GM19351 (cell line): Measurements from ENCODE around the gene CHN1.

ENCODE experiments used
- ATAC-seq: cut with Tn5 transposase; IDR thresholded peaks from one replicate; pipeline ENCODE4 v1.9.1; 2021; ENCODE audit warnings: mild to moderate bottlenecking, moderate library complexity; ENCODE audit not compliant: unreplicated experiment

CHN1 gene

GRCh38 chr2:174771631-174772471, 233.3 kb downstream of the CHN1 start:
- no peak for ATAC-seq

- no peak for ATAC-seq
Measured at GRCh38 chr2:174771136-174771535, 234.0 kb downstream of the CHN1 start.

DNA sequence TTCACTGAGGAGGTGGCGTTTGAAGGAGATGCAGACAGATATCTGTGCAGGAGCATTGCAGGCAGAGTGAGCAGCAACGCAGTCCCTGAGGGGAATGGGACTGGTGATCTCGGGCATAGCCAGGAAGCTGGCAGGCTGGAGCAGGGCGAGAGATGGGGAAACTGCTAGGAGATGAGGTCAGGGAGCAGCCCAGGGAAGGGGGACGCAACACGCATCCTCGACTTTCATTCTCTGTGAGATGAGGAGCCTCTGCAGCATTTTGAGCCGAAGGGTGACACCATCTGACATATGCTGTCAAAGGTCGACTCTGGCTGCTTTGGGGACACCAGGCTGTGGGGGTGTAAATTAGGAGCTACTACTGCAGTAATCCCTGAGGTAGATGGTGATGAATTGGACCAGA, 236.6 kb downstream of the CHN1 start:
- no peak for ATAC-seq

DNA sequence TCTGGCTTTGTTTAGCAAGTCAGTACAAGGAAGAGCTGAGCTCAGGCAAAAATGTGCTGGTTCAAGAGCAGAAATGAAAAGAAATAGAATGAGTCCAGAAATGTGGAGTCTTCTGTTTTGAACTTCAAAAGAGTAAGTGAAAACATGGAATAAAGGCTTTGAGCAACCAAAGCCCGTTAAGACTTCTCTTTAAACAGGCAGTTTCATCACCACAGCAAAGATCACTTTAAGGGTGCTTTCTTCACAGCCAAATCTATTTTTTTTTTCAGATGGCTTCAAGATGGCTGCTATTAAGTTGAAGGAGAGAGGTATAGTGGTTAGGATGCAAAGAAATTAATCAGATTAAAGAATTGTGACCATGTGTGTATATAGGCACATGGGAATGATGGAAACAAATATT, 238.9 kb downstream of the CHN1 start:
- ATAC-seq: no peak

GRCh38 chr2:174765576-174765975, 239.6 kb downstream of the CHN1 start:
- no peak for ATAC-seq

DNA sequence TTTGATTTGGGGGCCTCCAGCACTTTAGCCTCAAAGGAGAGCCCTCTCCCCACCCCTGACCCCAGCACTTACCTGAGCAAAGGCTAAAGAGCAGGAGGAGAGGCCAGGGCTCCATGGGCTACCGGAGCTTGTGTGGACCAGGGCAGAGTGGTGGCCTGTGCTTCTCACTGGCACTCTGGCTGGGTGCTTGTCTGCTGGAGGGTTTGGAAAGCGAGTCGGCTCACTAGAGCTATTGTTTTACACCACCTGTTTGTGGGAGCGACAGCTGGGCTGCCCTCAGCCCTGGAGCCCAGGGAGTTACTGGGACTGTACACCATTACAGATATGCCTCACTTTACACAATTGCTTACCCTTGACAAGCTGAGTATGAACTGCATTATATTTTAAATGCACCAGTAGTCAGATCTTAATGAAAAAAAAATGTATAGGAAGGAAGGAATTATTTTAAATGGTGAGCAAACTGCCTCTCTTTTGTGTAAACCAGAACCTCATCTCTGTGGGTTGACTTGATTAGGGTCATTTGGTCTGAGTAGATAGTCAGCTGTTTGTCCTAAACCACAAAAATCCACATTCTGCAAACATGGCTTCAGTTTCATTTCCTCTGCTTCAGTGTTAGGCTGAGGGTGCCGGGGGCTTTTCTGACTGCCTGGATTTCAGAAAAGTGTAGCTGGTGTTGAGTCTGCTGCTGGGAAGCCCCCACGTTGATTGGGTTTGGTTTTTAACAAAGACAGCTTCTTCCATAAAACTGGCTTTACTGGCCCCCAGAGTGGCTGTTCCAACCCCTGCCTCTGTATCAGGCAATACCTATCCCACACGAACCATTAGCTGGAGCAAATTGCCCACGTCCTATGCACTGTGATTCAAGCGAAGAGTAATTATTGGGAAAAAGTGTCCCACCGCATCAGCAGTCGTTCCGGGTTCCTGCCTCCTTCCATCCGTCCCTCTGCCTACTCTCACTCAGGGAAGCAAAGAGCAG, 240.6 kb downstream of the CHN1 start, which contains the start of gene CHRNA1:
Gene CHRNA1 (minus strand): TSS at position 193 of the 976 bp plus-strand sequence. CDS start 78 bp downstream, at position 115.
- peak; percentile 59 for ATAC-seq

- no peak for ATAC-seq
Measured at GRCh38 chr2:174763780-174764179, 241.4 kb downstream of the CHN1 start.

DNA sequence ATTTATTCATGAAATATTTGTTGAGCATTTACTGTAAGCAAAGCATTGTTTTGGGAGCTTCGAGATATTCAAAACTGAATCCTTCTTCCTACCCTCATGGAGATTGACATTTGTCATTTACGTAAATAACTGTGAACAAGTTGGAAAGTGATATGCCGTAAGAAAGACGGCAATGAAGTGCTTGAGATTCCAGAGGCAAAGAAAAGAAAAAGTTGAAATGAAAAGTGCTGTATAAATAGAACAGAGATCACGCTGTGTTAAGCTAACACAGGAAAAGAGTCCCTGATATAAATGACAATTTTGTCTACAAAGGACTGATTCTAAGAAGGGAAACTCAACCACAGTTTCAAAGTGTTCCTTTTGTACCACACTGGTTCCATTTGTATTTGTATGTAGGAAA, 242.7 kb downstream of the CHN1 start:
- no peak for ATAC-seq

- ATAC-seq: no peak
Measured at GRCh38 chr2:174761837-174762236, 243.3 kb downstream of the CHN1 start.

DNA sequence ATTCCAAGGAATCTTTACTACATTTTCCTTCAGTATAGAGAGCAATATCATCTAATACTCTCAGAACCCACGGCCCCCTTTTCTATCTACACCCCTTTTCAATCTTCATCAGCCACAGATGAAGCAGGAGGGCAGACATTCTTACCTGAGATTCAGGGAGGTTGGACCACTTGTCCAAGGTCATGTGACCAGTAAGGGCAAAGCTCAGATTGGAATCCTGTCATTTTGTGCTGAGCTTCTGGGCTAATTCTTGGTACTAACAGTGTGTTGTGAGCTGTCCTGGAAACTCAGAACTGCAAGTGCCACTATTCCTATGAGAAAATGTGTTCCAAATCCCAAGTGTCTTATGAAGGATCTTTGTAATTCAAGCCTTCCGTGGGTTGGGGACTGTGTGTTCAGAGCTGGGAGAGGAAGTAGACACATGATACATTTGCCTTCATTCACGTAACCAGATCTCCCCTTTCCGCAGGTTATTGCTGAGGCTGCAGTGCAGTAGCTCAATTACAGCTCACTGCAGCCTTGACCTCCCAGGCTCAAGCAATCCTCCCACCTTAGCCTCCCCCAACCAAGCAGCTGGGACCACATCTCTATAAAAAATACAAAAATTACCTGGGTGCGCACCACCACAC, 244.2 kb downstream of the CHN1 start:
- no peak for ATAC-seq

DNA sequence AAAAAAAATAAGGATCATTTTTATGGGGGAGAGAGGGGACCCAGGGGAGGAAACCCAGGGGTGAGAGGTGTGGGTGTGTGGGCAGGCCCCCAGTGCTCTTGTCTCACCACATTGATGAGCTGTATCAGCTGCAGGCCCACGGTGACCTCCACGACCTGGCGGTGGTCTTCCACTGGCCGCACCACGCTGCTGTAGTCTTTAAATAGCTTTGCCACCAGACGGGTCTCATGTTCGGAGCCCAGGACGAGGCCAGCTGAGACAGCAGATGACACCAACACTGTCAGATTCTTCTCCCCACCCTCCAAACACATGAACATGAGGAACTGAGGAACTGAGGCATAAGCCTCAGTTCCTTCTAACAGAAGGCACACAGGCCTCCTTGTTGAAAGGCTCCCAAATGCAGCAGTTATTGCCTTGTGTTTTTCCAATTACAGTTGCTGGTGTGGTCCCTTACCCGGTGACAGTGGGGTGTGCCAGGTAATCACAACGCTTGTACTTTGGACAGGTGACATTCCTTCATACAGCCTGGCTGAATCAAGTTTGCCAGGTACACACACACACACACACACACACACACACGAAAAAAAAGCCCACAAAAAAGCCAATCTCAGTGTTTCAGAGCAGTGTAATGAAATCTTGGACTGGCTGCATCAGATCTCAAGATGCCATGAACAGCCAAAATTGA, 245.7 kb downstream of the CHN1 start:
- ATAC-seq: no peak

DNA sequence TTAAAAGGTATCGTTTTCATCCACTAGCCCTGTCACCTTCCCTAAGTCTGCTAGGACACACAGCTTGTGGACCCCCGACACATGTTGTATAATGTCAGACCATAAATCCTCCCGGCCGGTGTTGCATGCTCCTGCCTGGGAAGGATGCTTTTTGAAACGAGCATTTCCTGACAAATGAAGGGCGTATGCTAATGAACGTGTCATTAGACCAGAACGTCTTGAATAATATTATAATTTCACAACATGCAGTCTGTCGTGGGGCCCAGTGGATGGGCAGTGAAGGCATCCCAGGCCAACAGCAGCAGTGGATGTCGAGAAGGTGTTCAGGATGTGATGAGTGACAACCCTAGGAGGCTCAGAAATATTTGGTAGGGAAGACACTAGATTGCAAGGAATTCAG, 248.4 kb downstream of the CHN1 start:
- no peak for ATAC-seq

- peak; percentile 40 for ATAC-seq
Measured at GRCh38 chr2:174753038-174753633, 252.0 kb downstream of the CHN1 start.

- ATAC-seq: peak; percentile 68
Measured at GRCh38 chr2:174752403-174753037, 252.7 kb downstream of the CHN1 start.

- ATAC-seq: peak; percentile 53
Measured at GRCh38 chr2:174750923-174751441, 254.2 kb downstream of the CHN1 start.

DNA sequence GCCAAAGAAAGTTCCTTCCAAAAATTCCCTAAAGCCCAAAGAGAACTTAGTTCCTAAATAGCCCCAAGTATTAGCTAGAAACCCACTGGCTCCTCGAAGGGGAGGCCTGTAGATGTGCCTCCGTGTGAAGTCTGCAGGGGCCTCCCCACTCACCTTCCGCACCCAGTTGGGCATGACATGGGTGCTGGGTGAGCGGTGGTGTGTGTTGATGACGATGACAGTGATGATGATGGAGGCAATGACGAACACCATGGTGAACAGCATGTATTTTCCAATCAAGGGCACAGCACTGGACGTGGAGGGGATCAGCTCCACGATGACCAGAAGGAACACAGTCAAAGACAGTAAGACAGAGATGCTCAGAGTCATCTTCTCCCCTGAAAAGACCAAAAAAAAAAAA, 255.4 kb downstream of the CHN1 start:
- ATAC-seq: no peak

DNA sequence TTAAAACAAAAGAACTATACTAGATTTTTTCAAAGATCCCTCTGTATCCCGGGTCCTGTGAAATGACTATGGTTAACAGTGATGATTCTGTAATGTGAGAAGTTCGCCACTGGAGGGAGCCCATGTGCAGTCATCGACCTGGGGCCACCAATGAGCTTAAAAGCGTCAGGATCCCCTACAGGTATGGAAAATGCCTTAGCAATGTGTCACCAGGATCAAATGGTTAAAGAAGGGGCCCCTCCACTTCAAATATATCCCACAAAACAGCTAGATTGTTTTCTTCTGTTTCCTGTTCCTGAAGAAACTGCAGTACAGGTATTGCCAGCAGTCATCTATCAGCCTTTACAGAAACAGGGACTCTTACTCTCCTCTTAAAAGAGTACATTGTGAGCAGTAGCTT, 256.2 kb downstream of the CHN1 start:
- ATAC-seq: no peak
